ENCODE data around the gene GLIPR1L1.

GRCh38 chr12:75308279-75308678 is 26.2 kb upstream of the GLIPR1L1 start:
- TF ChIP-seq CTCF (IDR thresholded peaks at IDR 0.05) (no peak), POLR2A (IDR thresholded peaks at IDR 0.05) (no peak)
